Smooth muscle cell (in vitro differentiated cells): ENCODE measurements around the gene DCLK1. TPM values are rescaled to one million over a fixed set of nuclear protein-coding genes. Genes with fewer than 3 reads are reported as not detected.

ENCODE experiments used
- DNase-seq: peaks from one replicate; lab custom pipeline; 2025; ENCODE audit not compliant: unreplicated experiment; lab: John Stamatoyannopoulos, UW
- H2AFZ ChIP-seq: fragments of 200-600 bp; sonication (generic); 2 replicates; pipeline ENCODE4 v1.6.0; 2016; ENCODE audit warnings: antibody characterized with exemption, low read depth, mild to moderate bottlenecking
- H3F3A ChIP-seq: fragments of 200-600 bp; sonication (generic); 2 replicates; pipeline ENCODE4 v1.6.0; 2017; ENCODE audit warnings: antibody characterized with exemption, low read depth
- H3K27ac ChIP-seq: fragments of 200-600 bp; sonication (generic); 2 replicates; pipeline ENCODE4 v1.5.1; 2016; ENCODE audit warnings: low read depth, mild to moderate bottlenecking
- H3K27me3 ChIP-seq: fragments of 200-600 bp; sonication (generic); 2 replicates; pipeline ENCODE4 v1.6.1; 2016; ENCODE audit warnings: low read depth, mild to moderate bottlenecking
- H3K36me3 ChIP-seq: fragments of 200-600 bp; sonication (generic); 2 replicates; pipeline ENCODE4 v1.5.1; 2016; ENCODE audit warnings: low read depth
- H3K4me1 ChIP-seq: fragments of 200-600 bp; sonication (generic); 2 replicates; pipeline ENCODE4 v1.5.1; 2016; ENCODE audit warnings: low read depth
- H3K4me2 ChIP-seq: fragments of 200-600 bp; sonication (generic); 2 replicates; pipeline ENCODE4 v1.6.0; 2016; ENCODE audit warnings: mild to moderate bottlenecking
- H3K4me3 ChIP-seq: fragments of 200-600 bp; sonication (generic); 2 replicates; pipeline ENCODE4 v1.5.1; 2016; ENCODE audit warnings: mild to moderate bottlenecking
- H3K79me2 ChIP-seq: fragments of 200-600 bp; sonication (generic); 2 replicates; pipeline ENCODE4 v1.6.0; 2016; ENCODE audit warnings: low read depth, mild to moderate bottlenecking
- H3K9ac ChIP-seq: fragments of 200-600 bp; sonication (generic); 2 replicates; pipeline ENCODE4 v1.6.0; 2016; ENCODE audit warnings: low read depth
- H3K9me3 ChIP-seq: fragments of 200-600 bp; sonication (generic); replicated peaks from 2 replicates; pipeline ENCODE4 v1.5.1; 2016; ENCODE audit warnings: low read depth
- H4K20me1 ChIP-seq: fragments of 200-600 bp; sonication (generic); 2 replicates; pipeline ENCODE4 v1.6.0; 2016; ENCODE audit warnings: low read depth
- CTCF ChIP-seq: fragments of 200-600 bp; sonication (generic); IDR thresholded peaks from 2 replicates; pipeline ENCODE4 v1.5.1; 2017; ENCODE audit warnings: borderline replicate concordance, mild to moderate bottlenecking, antibody characterized with exemption; ENCODE audit not compliant: insufficient read depth, poor library complexity, severe bottlenecking
- WGBS: methylation state at CpG from one replicate; pipeline ENCODE4 v1.1.7; 2016; ENCODE audit warnings: low lambda C conversion rate; 5-methylcytosine and 5-hydroxymethylcytosine counted together
- polyA plus RNA-seq: library from polyadenylated mRNA; unstranded; fragments of >200 nt; fragmentation: Nextera tagmentation; extraction: Ambion mirVana; gene quantifications from 2 replicates; pipeline ENCODE4 v1.2.1, GENCODE V29; 2016
- total RNA-seq: library from RNA; depleted of rRNA; stranded (reverse); fragments of >200 nt; gene quantifications from 2 replicates; pipeline ENCODE4 v1.2.3, GENCODE V29; 2014

The DCLK1 gene
- total and polyA plus RNA-seq, 2 experiments from 2014 or later = 0.72 TPM; not detected in 1

GRCh38 chr13:35851881-35852280 is 279.3 kb downstream of the DCLK1 start:
- no peak for TF ChIP-seq CTCF

GRCh38 chr13:35851356-35851755 is 279.8 kb downstream of the DCLK1 start:
- Histone ChIP-seq H3K27ac (no peak overlapping the region), H3F3A (no peaks in the 10 kb centered on the region), H3K9ac (no peak overlapping the region), H3K36me3 (no peaks in the 10 kb centered on the region), H3K4me1 (peaks cover 14% of the 10 kb centered on the region), H3K79me2 (no peaks in the 10 kb centered on the region), H3K4me3 (no peak overlapping the region), H2AFZ (no peak overlapping the region), H4K20me1 (no peaks in the 10 kb centered on the region), H3K27me3 (no peaks in the 10 kb centered on the region), H3K4me2 (no peak overlapping the region), H3K9me3 (no peaks in the 10 kb centered on the region)
- DNase-seq = no peak
- TF ChIP-seq CTCF = no peak
- 53% methylated on average over 5 of the region's 5 CpGs for WGBS

More at GRCh38 chr13:35851881-35852280, 279.3 kb downstream of the DCLK1 start:
- Histone ChIP-seq H3K9me3 (no peaks in the 10 kb centered on the region), H3K27ac (no peak overlapping the region), H3F3A (no peaks in the 10 kb centered on the region), H3K27me3 (no peaks in the 10 kb centered on the region), H4K20me1 (no peaks in the 10 kb centered on the region), H3K4me1 (peaks cover 14% of the 10 kb centered on the region), H3K4me3 (no peak overlapping the region), H3K4me2 (no peak overlapping the region), H3K79me2 (no peaks in the 10 kb centered on the region), H3K9ac (no peak overlapping the region), H2AFZ (no peak overlapping the region), H3K36me3 (no peaks in the 10 kb centered on the region)
- no peak for DNase-seq
- WGBS = 96% methylated on average over 3 of the region's 3 CpGs

GRCh38 chr13:35850569-35850968 is 280.6 kb downstream of the DCLK1 start:
- DNase-seq = no peak
- WGBS = 94% methylated on average over 5 of the region's 5 CpGs
- Histone ChIP-seq H3K79me2 (no peaks in the 10 kb centered on the region), H3K27ac (no peak overlapping the region), H3K4me3 (no peak overlapping the region), H3F3A (no peaks in the 10 kb centered on the region), H3K9me3 (no peaks in the 10 kb centered on the region), H3K9ac (no peak overlapping the region), H4K20me1 (no peaks in the 10 kb centered on the region), H3K4me1 (peaks cover 7% of the 10 kb centered on the region), H2AFZ (no peak overlapping the region), H3K36me3 (no peaks in the 10 kb centered on the region), H3K27me3 (no peaks in the 10 kb centered on the region), H3K4me2 (no peak overlapping the region)
- TF ChIP-seq CTCF = no peak

GRCh38 chr13:35849256-35849644 is 281.9 kb downstream of the DCLK1 start:
- H3K27ac ChIP-seq = no peak overlapping the region

More at GRCh38 chr13:35849256-35849644, 281.9 kb downstream of the DCLK1 start:
- H3K36me3 ChIP-seq = no peaks in the 10 kb centered on the region
- H2AFZ ChIP-seq = no peak overlapping the region
- no peaks in the 10 kb centered on the region for H3K4me1 ChIP-seq
- H3F3A ChIP-seq = no peaks in the 10 kb centered on the region
- no peak for DNase-seq
- 88% methylated on average over 2 of the region's 2 CpGs for WGBS
- no peak for TF ChIP-seq CTCF
- no peaks in the 10 kb centered on the region for H3K9me3 ChIP-seq
- no peaks in the 10 kb centered on the region for H3K79me2 ChIP-seq
- no peak overlapping the region for H3K9ac ChIP-seq
- H3K27me3 ChIP-seq = no peaks in the 10 kb centered on the region
- no peak overlapping the region for H3K4me2 ChIP-seq
- no peaks in the 10 kb centered on the region for H4K20me1 ChIP-seq
- H3K4me3 ChIP-seq = no peak overlapping the region
